Kidney capillary endothelial cell (primary cell): ENCODE data around the gene NOB1.
A peak's percentile ranks its signal among the peaks of the same experiment; 100 is the strongest.

Experiments used
- DNase-seq: peaks from one replicate; pipeline ENCODE4 v3.0.0-alpha.2; 2018; ENCODE audit warnings: low spot score

NOB1 gene

GRCh38 chr16:69721441-69721957 is 33.2 kb downstream of the NOB1 start:
- no peak for DNase-seq

GRCh38 chr16:69720822-69721430 is 33.8 kb downstream of the NOB1 start:
- no peak for DNase-seq

GRCh38 chr16:69718111-69718764 is 36.5 kb downstream of the NOB1 start:
- no peak for DNase-seq

- no peak for DNase-seq
These were observed 37.7 kb downstream of the NOB1 start for GRCh38 chr16:69717066-69717465.

GRCh38 chr16:69712914-69713581 is 41.7 kb downstream of the NOB1 start:
- no peak for DNase-seq

GRCh38 chr16:69712277-69712676 is 42.4 kb downstream of the NOB1 start:
- no peak for DNase-seq

- no peak for DNase-seq
These were observed 43.5 kb downstream of the NOB1 start for GRCh38 chr16:69711115-69711740.

- DNase-seq: peak; percentile 73
These were observed 45.2 kb downstream of the NOB1 start for GRCh38 chr16:69709456-69710084.

GRCh38 chr16:69707920-69708683 is 46.6 kb downstream of the NOB1 start:
- DNase-seq: no peak

- no peak for DNase-seq
These were observed 47.8 kb downstream of the NOB1 start for GRCh38 chr16:69706975-69707340.

GRCh38 chr16:69706256-69706974 is 48.3 kb downstream of the NOB1 start:
- no peak for DNase-seq

- no peak for DNase-seq
These were observed 51.1 kb downstream of the NOB1 start for GRCh38 chr16:69703638-69704037.

- no peak for DNase-seq
These were observed 52.9 kb downstream of the NOB1 start for GRCh38 chr16:69701866-69702265.

- DNase-seq: no peak
These were observed 53.3 kb downstream of the NOB1 start for GRCh38 chr16:69701452-69701851.

- no peak for DNase-seq
These were observed 54.8 kb downstream of the NOB1 start for GRCh38 chr16:69699915-69700314.

- DNase-seq: no peak
These were observed 56.3 kb downstream of the NOB1 start for GRCh38 chr16:69698404-69698803.

GRCh38 chr16:69693916-69694315 is 60.8 kb downstream of the NOB1 start:
- no peak for DNase-seq

- DNase-seq: no peak
These were observed 62.5 kb downstream of the NOB1 start for GRCh38 chr16:69691980-69692911.
